Prostate gland (tissue), 2 donors: ENCODE data around the gene SLC17A2.

Experiments used
- POLR2A ChIP-seq: fragments of 450-650 bp; IDR thresholded peaks from one replicate; pipeline ENCODE4 v1.6.1; 2016; ENCODE audit warnings: antibody characterized with exemption, mild to moderate bottlenecking
- TF ChIP-seq, protein P1 (sequence below), 4 experiments: fragments of 200-600 bp in 2 of 4; fragments of 450-650 bp in 2 of 4; sonication (generic) in 2 of 4; IDR thresholded peaks; 1 replicate in 3 of 4; 2 replicates in 1 of 4; pipeline ENCODE4 v1.5.1; 2016 to 2019; ENCODE audit warnings: antibody characterized with exemption in 4 of 4, mild to moderate bottlenecking in 2 of 4, moderate library complexity in 2 of 4

DNA sequence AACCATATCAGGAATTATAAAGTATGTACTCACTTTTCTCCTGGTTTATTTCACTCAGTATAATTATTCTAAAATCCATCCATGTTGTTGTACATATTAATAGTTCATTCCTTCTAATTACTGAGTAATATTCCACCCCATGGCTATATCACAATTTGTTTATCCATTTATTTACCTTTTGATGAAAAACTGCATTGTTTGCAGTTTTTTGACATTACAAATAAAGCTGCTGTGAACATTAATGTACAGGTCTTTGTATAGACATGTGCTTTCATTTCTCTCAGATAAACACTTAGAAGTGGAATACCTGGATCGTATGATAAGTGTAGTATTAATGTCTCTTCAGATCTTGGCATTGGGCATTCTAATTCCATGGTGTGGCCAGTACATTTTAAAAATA is 60.7 kb downstream of the SLC17A2 start:
- TF ChIP-seq, protein P1, sequence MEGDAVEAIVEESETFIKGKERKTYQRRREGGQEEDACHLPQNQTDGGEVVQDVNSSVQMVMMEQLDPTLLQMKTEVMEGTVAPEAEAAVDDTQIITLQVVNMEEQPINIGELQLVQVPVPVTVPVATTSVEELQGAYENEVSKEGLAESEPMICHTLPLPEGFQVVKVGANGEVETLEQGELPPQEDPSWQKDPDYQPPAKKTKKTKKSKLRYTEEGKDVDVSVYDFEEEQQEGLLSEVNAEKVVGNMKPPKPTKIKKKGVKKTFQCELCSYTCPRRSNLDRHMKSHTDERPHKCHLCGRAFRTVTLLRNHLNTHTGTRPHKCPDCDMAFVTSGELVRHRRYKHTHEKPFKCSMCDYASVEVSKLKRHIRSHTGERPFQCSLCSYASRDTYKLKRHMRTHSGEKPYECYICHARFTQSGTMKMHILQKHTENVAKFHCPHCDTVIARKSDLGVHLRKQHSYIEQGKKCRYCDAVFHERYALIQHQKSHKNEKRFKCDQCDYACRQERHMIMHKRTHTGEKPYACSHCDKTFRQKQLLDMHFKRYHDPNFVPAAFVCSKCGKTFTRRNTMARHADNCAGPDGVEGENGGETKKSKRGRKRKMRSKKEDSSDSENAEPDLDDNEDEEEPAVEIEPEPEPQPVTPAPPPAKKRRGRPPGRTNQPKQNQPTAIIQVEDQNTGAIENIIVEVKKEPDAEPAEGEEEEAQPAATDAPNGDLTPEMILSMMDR (IDR thresholded peaks at IDR 0.05) = no peak
- no peak for TF ChIP-seq POLR2A
